Measurements from ENCODE around the gene MLLT3.

The MLLT3 gene

DNA sequence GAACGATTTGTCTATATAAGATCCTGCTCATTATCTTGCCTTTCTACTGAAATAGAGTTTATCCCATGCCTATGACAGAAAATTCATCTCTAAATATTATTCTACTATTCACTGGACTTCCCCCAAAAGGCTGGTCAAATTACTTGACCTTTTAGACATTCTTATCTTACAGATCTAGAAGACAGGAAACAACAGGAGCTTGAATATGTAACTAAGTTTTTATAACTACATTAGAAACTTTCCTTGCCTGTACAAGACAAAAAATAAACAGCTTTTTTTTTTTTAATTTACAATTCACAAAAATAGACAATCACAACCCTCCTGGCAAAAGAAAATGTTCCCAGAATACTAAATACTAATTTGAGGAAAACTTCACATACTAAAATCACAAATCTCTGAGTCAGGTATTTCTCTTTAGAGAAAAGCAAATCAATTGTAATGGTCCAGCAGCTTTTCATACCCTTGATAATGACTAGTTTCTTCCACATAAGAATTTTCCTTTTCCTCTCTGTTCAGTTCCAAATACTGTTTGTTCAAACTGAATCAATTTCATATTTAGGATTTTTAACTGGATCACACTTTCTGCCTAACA lies 68.6 kb downstream of the MLLT3 start:
- DNase-seq: no peak

DNA sequence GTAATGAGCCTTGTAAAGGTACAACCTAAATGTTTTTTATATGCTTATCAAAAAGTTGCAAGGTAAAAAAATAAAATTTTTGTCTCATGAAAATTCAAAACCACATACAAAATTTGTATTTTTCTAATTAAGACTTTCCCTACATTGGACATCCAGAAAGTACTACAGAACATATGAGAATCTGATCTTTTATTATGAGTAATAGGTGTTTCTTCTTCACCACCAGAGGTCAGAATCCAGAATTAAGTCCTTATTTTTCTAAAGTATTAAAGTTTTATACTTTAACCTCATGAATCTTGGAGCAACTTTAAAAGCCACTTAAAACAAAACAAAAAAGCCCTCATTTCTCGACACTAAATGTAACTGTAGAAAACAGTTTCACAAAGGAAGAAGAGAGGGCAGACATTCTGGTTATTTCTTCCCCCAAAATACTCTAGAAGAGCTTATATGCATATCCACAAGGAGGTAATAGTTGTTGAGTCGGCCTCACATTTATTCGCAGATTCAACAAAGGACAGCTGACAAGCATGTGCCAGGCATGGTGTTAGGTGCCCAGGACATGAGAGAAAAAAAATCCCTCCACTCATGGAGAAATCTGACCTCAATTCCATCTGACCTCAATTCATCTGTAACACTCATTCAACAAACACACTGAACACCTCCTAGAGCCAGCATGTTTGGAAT lies 69.3 kb downstream of the MLLT3 start:
- no peak for DNase-seq

DNA sequence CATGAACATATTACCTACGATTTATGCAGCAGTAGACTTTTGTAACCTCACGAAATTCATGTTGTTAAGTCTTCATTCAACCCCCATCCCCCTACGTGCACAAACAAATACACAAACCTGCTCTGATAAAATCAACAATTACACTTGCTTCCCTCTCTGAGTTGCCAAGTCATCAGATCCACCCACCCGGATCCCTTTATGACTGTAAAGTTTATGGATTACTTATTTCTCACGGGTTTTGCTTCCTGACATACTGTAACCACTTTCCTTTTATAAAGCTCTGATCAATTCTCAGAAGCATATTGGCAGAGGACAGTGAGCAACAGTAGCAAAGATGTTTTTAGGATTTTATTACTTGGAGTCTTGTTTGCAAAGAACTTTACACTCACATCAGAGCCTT lies 70.5 kb downstream of the MLLT3 start:
- no peak for DNase-seq

DNA sequence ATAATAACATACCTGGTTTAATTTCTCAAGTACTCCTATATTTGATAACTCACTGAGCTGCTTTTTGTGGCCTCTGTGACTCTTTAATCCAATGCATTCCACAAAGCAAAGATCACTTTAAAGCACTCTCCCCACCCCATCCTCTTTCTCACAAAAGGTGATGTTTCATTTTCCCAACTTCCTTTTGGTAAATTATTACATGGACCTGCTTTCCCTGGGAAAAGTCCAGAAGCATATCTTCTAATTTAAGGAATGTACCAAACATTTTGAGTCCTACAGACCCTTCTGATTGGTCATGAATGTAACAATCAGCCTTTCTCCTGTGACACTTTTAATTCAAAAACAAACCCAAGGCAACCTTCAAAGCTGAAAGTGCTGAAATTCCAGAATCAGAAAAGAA lies 71.1 kb downstream of the MLLT3 start:
- no peak for DNase-seq

DNA sequence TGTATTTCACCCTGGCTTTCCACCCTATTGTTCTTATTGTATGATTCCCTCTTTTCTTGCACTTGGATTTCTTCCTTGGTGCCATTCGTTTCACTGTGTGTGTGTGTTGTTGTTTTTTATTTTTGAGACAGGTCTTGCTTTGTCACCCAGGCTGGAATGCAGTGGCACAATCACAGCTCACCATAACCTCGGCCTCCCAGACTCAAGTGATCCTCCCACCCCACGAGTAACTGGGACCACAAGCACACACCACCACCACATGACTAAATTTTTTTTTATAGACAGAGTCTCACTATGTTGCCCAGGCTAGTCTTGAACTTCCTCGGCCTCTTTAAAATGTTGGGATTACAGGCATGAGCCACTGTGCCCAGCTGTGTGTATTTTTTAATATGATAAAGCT lies 72.0 kb downstream of the MLLT3 start:
- DNase-seq: no peak

DNA sequence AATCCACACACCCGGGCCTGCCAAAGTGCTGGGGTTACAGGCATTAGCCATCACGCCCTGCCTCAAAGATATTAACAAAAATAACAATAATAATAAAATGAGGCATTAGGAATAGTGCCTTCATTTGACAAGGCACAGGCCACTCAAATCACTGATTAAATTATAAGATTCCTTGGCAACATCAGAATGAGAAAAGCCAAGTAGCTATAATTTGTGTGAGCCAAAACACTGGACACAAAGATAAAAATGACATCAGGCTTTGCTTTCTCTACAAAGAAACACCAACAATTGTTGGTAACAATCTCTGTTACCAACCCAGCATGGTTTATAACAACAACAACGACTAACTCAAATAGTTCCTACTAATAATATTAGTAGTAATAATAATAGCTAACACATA lies 73.2 kb downstream of the MLLT3 start:
- no peak for DNase-seq

DNA sequence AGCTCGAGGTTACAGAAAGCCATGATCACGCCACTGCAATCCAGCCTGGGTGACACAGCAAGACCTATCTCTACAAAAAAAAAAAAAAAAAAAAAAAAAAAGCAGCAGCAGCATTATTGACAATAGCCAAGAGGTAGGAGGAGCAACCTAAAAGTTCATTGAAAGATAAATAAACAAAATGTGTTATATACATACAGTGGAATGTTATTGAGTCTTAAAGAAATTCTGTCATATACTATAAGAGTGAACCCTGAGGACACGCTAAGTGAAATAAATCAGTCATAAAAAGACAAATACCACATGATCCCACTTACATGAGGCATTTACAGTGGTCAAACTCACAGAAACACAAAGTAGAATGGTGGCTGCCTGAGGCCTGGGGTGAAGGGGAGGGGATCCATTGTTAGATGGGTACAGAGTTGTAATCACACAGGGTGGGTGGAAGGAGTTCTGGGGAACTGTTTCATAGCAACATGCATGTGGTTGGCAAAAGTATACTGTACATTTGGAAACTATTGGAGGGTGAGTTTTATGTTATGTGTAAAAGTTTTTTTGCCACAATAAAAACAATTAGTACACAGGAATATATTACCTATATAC lies 77.2 kb downstream of the MLLT3 start:
- no peak for DNase-seq

DNA sequence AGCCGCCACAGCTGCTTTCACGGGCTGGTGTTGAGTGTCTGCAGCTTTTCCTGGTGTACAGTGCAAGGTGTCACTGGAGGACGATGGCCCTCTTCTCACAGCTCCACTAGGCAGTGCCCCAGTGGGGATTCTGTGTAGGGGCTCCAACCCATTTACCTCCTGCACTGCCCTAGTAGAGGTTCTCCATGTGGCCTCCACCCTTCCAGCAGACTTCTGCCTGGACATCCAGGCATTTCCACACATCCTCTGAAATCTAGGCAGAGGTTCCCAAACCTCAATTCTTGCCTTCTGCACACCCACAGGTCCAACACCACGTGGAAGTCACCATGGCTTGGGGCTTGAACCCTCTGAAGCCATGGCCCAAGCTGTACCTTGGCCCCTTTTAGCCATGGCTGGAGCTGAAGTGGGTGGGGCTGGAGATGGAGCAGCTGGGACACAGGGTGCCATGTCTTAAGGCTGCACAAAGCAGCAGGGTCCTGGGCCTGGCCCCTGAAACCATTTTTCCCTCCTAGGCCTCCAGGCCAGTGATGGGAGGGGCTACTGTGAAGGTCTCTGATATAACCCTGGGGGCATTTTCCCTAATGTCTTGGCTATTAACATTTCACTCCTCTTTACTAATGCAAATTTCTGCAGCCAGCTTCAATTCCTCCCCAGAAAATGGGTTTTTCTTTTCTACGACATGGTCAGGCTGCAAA lies 82.0 kb downstream of the MLLT3 start:
- no peak for DNase-seq

DNA sequence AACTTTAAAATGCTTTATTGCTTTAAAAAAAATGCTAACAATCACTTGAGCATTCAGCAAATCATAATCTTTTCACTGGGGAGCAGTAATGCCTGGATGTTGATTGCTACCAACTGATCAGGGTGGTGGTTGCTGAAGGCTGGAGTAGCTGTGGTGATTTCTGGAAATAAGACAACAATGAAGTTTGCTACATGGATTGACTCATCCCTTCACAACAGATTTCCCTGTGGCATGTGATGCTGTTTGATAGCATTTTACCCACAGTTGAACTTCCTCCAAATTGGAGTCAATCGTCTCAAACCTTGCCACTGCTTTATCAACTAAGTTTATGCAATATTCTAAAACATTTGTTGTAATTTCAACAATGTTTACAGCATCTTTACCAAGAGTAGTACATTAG lies 83.3 kb downstream of the MLLT3 start:
- DNase-seq: no peak

DNA sequence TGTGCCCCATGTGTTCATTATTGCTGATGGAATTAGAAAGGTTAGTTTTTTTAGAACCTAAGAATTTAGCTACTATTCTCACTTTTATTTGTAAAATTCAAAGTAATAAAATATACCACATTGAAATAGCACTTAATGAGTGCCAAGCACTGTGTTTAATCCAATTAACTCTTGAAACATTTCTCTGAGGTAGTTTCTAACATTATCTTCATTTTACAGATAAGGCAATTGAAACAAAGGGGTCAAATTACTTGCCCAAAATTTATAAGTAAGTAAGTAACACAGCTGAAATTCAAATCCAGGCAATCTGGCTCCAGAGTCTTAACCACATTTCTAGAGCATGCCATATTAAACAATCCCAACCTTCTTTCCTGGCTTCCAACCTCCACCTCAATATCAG lies 84.2 kb downstream of the MLLT3 start:
- DNase-seq: no peak

DNA sequence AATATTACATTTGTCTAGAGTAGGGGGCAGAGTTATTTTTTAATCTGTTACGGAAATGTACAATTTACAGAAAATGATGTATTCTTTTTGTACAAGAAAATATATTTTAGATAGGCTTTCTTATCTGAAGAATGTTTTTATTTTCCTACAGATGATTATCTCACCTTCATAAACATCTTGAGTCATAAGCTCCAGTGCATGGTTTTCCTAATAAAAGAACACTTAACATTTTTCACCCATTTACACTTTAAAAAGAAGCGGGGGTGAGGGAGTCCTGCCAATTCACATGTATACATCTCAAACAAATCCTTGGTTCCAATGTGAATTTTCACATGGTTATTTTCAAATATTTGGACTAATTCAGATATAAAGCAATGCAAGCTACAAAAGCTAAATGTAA lies 85.0 kb downstream of the MLLT3 start:
- DNase-seq: no peak

DNA sequence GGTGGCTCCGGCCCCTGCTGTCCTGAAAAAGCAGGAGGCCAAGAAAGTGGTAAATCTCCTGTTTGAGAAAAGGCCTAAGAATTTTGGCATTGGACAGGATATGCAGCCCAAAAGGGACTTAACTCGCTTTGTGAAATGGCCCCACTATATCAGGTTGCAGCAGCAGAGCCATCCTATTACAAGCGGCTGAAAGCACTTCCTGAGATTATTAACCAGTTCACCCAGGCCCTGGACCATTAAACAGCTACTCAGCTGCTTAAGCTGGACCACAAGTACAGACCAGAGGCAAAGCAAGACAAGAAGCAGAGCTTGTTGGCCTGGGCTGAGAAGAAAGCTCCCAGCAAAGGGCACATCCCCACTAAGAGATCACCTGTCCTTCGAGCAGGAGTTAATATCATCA lies 89.7 kb downstream of the MLLT3 start:
- no peak for DNase-seq

DNA sequence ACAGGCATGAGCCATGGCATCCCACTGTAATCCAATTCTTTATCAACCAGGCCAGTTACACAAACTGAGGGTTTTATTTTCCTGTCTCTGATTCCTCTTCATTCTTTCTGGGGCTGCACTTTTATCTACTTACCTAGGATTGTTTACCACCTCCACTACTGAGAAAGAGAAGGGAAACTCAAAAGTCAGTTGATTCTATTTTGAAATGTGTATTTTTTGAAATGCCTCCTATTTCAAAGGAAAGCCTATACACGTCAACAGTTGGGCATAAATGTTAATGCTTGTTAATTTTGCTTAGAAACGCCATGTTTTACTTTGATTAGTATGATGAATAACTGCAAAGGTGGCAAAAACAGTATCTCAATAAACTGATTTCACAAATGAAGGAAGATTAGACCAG lies 92.5 kb downstream of the MLLT3 start:
- no peak for DNase-seq

DNA sequence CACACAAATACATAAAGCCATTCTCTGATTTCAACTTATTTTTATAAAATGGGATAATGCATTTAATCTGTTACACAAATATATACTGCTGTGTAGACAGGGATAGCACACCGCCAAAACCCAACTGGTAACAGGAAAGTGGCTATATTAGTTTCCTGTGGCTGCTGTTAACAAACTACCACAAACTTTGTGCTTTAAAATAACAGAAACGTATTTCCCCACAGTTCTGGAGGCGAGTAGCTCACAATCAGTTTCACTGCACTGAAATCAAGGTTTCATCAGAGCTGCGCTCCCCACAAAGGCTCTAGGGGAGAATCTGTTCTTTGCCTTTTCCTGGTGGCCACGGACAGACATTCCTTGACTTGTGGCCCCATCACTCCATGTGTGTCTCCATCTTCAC lies 94.0 kb downstream of the MLLT3 start:
- DNase-seq: no peak

DNA sequence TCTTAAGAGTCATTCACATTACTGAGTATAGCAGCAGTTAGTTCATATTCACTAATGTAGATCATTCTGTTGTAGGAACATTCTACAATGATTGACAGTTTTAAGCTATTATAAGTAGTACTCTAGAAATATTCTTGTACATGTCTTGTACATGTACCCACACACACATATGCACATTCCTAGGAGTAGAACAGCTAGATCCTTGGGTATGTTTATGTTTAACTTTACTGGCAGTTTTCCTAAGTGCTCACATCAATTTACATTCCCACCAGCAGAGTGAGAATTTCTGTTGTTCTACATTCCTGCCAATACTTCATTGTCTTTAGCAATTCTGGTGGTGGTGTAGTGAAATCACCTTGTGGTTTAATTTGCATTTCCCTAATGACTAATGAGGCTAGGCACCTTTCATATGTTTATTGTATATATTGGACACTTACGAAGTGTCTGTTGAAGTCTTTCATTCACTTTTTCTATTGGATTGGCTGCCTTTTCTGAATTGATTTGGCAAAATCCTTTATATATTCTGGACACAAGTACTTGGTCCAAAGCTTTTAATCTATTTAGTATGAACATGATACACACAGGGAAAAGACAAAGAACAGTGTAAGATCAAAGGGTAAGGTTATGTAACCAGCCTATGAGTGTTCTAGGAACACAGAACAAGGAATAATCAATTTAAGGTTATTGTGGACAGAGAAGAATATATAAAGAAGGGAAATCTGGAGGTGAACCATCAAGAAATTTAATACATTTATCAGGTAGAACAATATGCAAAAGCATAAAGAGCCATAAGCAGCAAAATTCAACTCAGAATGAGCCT lies 95.6 kb downstream of the MLLT3 start:
- DNase-seq: no peak

DNA sequence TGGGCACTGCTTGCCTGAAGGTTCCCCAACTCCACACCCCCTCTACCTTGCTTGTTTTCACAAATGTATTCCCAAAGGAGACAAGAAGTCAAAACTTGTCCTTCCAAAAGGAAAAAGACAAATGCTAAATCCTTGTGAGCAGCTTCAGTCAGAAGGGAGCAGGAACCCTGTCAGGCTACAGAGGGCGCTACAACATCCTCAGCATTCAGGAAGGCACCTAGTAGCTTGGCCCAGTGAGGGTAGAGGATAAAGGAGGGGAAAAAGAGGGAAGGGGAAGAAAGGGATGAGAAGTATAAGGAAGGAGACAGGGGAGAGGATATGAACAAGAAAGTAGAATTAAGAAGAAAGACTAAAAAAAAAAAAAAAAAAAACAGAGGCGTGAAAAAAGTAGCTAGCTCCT lies 97.5 kb downstream of the MLLT3 start:
- no peak for DNase-seq

DNA sequence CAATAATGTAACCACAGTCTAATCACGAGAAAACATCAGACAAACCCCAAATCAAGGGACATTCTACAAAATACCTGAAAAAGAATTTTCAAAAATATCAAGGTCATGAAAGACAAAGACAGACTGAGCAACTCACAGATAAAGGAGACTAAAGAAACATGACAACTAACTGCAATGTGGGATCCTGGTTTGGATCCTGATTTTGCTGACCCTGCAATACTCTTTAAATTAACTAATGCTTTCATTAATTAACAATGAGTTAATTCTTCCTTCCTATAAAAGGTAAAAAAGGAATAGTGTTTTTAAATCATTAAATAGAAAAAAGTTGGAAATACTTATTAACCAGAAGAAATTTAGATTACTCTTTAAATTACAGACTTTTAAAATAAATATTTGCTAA lies 103.6 kb downstream of the MLLT3 start:
- DNase-seq: no peak

DNA sequence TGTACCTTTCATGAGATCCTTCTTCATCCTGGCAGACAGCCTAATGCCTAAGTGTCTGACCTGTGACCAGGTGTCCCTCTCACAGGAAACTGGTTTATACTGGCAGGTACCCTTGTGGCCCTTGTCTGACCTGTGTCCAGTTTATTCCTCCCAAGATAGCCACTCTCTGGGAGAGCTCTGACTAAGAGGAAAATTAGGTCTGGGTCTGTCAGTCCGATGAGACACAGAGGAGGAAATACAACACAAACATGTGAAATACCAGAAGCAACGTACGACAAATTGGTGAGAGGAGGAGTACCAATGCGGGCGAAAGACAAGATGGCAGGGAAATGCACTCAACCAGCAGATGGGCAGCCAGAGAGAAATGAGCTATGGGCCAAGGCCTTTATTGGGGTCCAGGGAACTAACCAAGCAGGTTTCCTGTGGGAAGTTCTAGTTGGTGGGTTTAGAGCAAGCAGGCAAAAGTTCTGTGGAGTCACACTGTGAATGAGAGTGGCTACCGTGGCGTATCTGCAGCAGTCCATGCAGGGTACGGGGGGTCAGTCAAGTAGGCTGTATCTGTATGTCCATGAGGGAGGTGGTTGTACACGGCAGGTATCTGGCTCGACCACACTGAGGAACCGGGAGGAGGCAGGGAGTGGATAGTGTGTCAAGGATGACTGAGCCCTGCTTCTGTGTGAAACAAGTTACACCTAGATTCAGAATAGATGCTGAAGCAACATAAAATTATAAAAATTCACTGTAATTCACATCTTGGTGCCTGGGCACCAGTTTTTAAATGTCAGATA lies 109.0 kb downstream of the MLLT3 start:
- DNase-seq: no peak

DNA sequence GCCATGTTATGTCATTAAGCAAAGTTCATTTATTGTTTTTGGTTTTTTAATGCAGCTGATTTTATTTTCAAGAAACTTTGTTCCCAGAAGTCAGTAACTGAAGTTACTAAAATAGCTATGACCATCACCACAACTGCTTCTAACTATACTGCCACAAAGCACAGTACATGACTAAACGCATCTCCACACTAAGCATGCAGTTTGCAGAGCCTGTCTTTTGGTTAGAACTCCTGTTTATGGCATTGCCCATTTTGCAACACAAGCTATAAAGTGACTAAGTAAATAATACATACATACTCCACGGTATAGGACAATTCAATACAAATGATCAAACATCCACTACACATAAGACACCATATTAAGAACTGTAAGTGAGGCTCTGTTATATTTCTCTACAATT lies 109.7 kb downstream of the MLLT3 start:
- no peak for DNase-seq

DNA sequence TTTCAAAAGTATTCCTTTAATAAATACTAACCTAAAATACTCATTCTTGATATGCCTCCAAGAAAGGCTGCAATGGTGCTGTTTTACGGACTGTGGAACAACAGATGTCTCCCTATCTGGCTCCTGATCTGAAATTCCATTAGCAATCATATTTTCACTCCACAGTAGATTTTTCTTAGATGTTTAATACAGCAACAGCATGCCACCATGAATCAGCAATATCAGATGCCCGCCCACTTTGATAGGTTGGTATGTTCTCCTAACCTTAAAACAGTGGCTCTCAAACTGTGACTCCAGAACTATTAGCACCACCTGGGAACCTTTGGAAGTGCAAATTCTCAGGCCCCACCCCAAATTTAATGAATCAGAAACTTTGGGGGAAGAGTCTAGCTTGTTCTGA lies 110.2 kb downstream of the MLLT3 start:
- no peak for DNase-seq

DNA sequence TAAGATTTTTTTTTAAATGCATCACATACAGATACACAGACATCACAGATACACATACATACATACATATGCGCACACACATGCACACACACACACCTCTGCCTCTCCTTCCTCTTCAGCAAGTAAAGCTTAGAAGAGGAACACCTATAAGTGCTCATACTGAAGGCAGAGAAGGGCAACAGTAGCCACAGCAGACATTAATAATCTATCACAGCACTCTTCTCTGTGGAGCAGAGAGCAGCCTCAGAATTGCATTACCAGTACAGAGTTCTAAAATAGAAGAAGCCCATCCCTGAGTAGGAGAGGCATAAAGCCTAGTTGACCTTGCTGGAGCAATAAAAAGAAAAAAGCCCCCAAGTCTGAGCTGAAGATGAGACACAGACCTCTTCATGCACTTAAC lies 110.6 kb downstream of the MLLT3 start:
- no peak for DNase-seq

DNA sequence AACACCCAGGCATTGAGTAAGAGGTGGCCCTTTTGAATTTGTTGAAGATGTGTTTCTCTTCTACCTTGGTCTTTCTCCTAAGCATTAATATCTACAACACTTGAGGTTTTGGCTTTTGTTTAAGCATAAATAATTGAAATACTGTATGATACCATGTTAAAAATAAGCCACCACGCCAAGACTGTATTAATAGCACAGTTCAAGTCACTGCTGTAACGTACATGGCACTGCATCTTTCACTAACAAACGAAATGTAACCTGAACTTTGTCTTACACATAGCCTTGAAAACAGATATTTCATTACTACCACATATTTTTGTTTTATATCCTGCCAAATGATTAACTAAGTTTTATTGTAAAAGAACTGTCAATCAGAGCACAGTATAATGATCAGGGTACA lies 112.8 kb downstream of the MLLT3 start:
- no peak for DNase-seq

DNA sequence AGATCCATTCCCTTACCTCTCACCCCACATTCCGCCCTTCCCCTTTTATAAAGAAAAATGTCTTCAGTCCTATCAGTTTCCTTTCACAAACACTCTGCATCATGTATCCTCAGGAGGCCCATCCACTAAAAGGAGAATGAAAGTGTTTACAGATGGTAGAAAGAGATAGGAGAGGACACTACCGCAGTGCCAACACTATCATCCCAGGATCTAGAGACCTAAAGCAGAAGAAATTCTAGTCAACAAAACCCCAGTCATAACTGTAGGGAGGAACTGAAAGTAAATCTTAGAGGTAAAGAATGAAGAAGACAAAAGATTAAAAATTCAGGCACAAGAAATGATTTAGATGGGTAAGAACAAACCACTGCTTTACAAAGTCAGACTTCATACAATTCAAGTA lies 114.1 kb downstream of the MLLT3 start:
- no peak for DNase-seq
